ENCODE data around the gene PRR15. TPM values are rescaled to one million over a fixed set of nuclear protein-coding genes. Genes with fewer than 3 reads are reported as not detected.
"Not testable (repeated sequence)": the region's sequence is repeated elsewhere in the genome, so short reads cannot be mapped to it uniquely, and the experiment has no call there.

PRR15 gene
- not detected for total RNA-seq

- H3K9ac ChIP-seq (ENCODE audit: low read depth in 1 of 3, low read length in 3 of 3): peak within 1 kb of the TSS in 2 of 3 donors; percentile 2 to 66
- peaks cover 29 to 32% (median 31%) of the 10 kb centered on the region in 3 donors for H3K4me1 ChIP-seq (ENCODE audit: control insufficient read depth in 3 of 3, insufficient read depth in 3 of 3, low read length in 3 of 3)
- H3K27me3 ChIP-seq (ENCODE audit: control insufficient read depth in 3 of 3, insufficient read depth in 3 of 3, low read length in 3 of 3): peaks cover 44 to 57% (median 54%) of the 10 kb centered on the region in 3 donors
- H3K27ac ChIP-seq (ENCODE audit: low read depth, low read length): no peak within 1 kb of the TSS
- H3K36me3 ChIP-seq (ENCODE audit: control insufficient read depth in 3 of 3, insufficient read depth in 3 of 3, low read length in 3 of 3): no peaks in the 10 kb centered on the region
- H3K9me3 ChIP-seq (ENCODE audit: control insufficient read depth in 3 of 3, low read length in 3 of 3): no peaks in the 10 kb centered on the region
- peak within 1 kb of the TSS; percentile 70 to 83 (median 77) for H3K4me3 ChIP-seq (ENCODE audit: low read length in 3 of 3)
Observed at GRCh38 chr7:29563590-29564495, at the start of gene PRR15. PRR15 (plus strand) TSS chr7:29563835; CDS start chr7:29566330, 2,495 bp downstream.

- Histone ChIP-seq H3K27me3 (ENCODE audit: control insufficient read depth in 3 of 3, insufficient read depth in 3 of 3, low read length in 3 of 3) (no peaks in the 10 kb centered on the region), H3K4me3 (ENCODE audit: low read length in 3 of 3) (no peak overlapping the region), H3K27ac (ENCODE audit: low read depth, low read length) (no peak overlapping the region), H3K4me1 (ENCODE audit: control insufficient read depth in 3 of 3, insufficient read depth in 3 of 3, low read length in 3 of 3) (no peaks in the 10 kb centered on the region), H3K36me3 (ENCODE audit: control insufficient read depth in 3 of 3, insufficient read depth in 3 of 3, low read length in 3 of 3) (no peaks in the 10 kb centered on the region), H3K9ac (ENCODE audit: low read depth in 1 of 3, low read length in 3 of 3) (no peak overlapping the region), H3K9me3 (ENCODE audit: control insufficient read depth in 3 of 3, low read length in 3 of 3) (no peaks in the 10 kb centered on the region)
Observed at GRCh38 chr7:29516491-29516890, 47.1 kb upstream of the PRR15 start.

- no peaks in the 10 kb centered on the region for H3K4me1 ChIP-seq (ENCODE audit: control insufficient read depth in 3 of 3, insufficient read depth in 3 of 3, low read length in 3 of 3)
- H3K36me3 ChIP-seq (ENCODE audit: control insufficient read depth in 3 of 3, insufficient read depth in 3 of 3, low read length in 3 of 3): no peaks in the 10 kb centered on the region
- no peak overlapping the region for H3K4me3 ChIP-seq (ENCODE audit: low read length in 3 of 3)
- no peak overlapping the region for H3K9ac ChIP-seq (ENCODE audit: low read depth in 1 of 3, low read length in 3 of 3)
- H3K27ac ChIP-seq (ENCODE audit: low read depth, low read length): no peak overlapping the region
- H3K27me3 ChIP-seq (ENCODE audit: control insufficient read depth in 3 of 3, insufficient read depth in 3 of 3, low read length in 3 of 3): no peaks in the 10 kb centered on the region
- no peaks in the 10 kb centered on the region for H3K9me3 ChIP-seq (ENCODE audit: control insufficient read depth in 3 of 3, low read length in 3 of 3)
Observed at GRCh38 chr7:29518616-29519015, 45.0 kb upstream of the PRR15 start.

GRCh38 chr7:29523728-29524127 lies 39.9 kb upstream of the PRR15 start:
- Histone ChIP-seq H3K27ac (ENCODE audit: low read depth, low read length) (no peak overlapping the region), H3K36me3 (ENCODE audit: control insufficient read depth in 3 of 3, insufficient read depth in 3 of 3, low read length in 3 of 3) (no peaks in the 10 kb centered on the region), H3K9ac (ENCODE audit: low read depth in 1 of 3, low read length in 3 of 3) (no peak overlapping the region), H3K27me3 (ENCODE audit: control insufficient read depth in 3 of 3, insufficient read depth in 3 of 3, low read length in 3 of 3) (no peaks in the 10 kb centered on the region), H3K4me3 (ENCODE audit: low read length in 3 of 3) (no peak overlapping the region), H3K9me3 (ENCODE audit: control insufficient read depth in 3 of 3, low read length in 3 of 3) (no peaks in the 10 kb centered on the region), H3K4me1 (ENCODE audit: control insufficient read depth in 3 of 3, insufficient read depth in 3 of 3, low read length in 3 of 3) (no peaks in the 10 kb centered on the region)

- Histone ChIP-seq H3K9ac (ENCODE audit: low read depth in 1 of 3, low read length in 3 of 3) (no peak overlapping the region), H3K27me3 (ENCODE audit: control insufficient read depth in 3 of 3, insufficient read depth in 3 of 3, low read length in 3 of 3) (no peaks in the 10 kb centered on the region), H3K4me1 (ENCODE audit: control insufficient read depth in 3 of 3, insufficient read depth in 3 of 3, low read length in 3 of 3) (no peaks in the 10 kb centered on the region), H3K4me3 (ENCODE audit: low read length in 3 of 3) (no peak overlapping the region), H3K36me3 (ENCODE audit: control insufficient read depth in 3 of 3, insufficient read depth in 3 of 3, low read length in 3 of 3) (no peaks in the 10 kb centered on the region), H3K9me3 (ENCODE audit: control insufficient read depth in 3 of 3, low read length in 3 of 3) (no peaks in the 10 kb centered on the region), H3K27ac (ENCODE audit: low read depth, low read length) (no peak overlapping the region)
Observed at GRCh38 chr7:29527505-29528108, 36.0 kb upstream of the PRR15 start.

- not testable (repeated sequence) for H3K4me3 ChIP-seq (ENCODE audit: low read length in 3 of 3); H3K27me3 ChIP-seq (ENCODE audit: control insufficient read depth in 3 of 3, insufficient read depth in 3 of 3, low read length in 3 of 3); H3K9me3 ChIP-seq (ENCODE audit: control insufficient read depth in 3 of 3, low read length in 3 of 3); H3K36me3 ChIP-seq (ENCODE audit: control insufficient read depth in 3 of 3, insufficient read depth in 3 of 3, low read length in 3 of 3); H3K9ac ChIP-seq (ENCODE audit: low read depth in 1 of 3, low read length in 3 of 3); H3K4me1 ChIP-seq (ENCODE audit: control insufficient read depth in 3 of 3, insufficient read depth in 3 of 3, low read length in 3 of 3); H3K27ac ChIP-seq (ENCODE audit: low read depth, low read length)
Observed at GRCh38 chr7:29528526-29528925, 35.1 kb upstream of the PRR15 start.

GRCh38 chr7:29538389-29538788 lies 25.2 kb upstream of the PRR15 start:
- H3K27me3 ChIP-seq (ENCODE audit: control insufficient read depth in 3 of 3, insufficient read depth in 3 of 3, low read length in 3 of 3): no peaks in the 10 kb centered on the region

GRCh38 chr7:29539471-29539870 lies 24.2 kb upstream of the PRR15 start:
- no peaks in the 10 kb centered on the region for H3K4me1 ChIP-seq (ENCODE audit: control insufficient read depth in 3 of 3, insufficient read depth in 3 of 3, low read length in 3 of 3)
- H3K9ac ChIP-seq (ENCODE audit: low read depth in 1 of 3, low read length in 3 of 3): no peak overlapping the region
- H3K9me3 ChIP-seq (ENCODE audit: control insufficient read depth in 3 of 3, low read length in 3 of 3): peaks cover 0 to 3% (median 0%) of the 10 kb centered on the region in 3 donors
- H3K4me3 ChIP-seq (ENCODE audit: low read length in 3 of 3): no peak overlapping the region
- no peaks in the 10 kb centered on the region for H3K36me3 ChIP-seq (ENCODE audit: control insufficient read depth in 3 of 3, insufficient read depth in 3 of 3, low read length in 3 of 3)
- H3K27ac ChIP-seq (ENCODE audit: low read depth, low read length): no peak overlapping the region
- no peaks in the 10 kb centered on the region for H3K27me3 ChIP-seq (ENCODE audit: control insufficient read depth in 3 of 3, insufficient read depth in 3 of 3, low read length in 3 of 3)

More at GRCh38 chr7:29538389-29538788, 25.2 kb upstream of the PRR15 start:
- Histone ChIP-seq H3K36me3 (ENCODE audit: control insufficient read depth in 3 of 3, insufficient read depth in 3 of 3, low read length in 3 of 3) (no peaks in the 10 kb centered on the region), H3K27ac (ENCODE audit: low read depth, low read length) (no peak overlapping the region), H3K4me1 (ENCODE audit: control insufficient read depth in 3 of 3, insufficient read depth in 3 of 3, low read length in 3 of 3) (no peaks in the 10 kb centered on the region), H3K9ac (ENCODE audit: low read depth in 1 of 3, low read length in 3 of 3) (no peak overlapping the region), H3K4me3 (ENCODE audit: low read length in 3 of 3) (no peak overlapping the region), H3K9me3 (ENCODE audit: control insufficient read depth in 3 of 3, low read length in 3 of 3) (no peaks in the 10 kb centered on the region)

- H3K4me1 ChIP-seq (ENCODE audit: control insufficient read depth in 3 of 3, insufficient read depth in 3 of 3, low read length in 3 of 3): no peaks in the 10 kb centered on the region
- H3K4me3 ChIP-seq (ENCODE audit: low read length in 3 of 3): no peak overlapping the region
- no peaks in the 10 kb centered on the region for H3K27me3 ChIP-seq (ENCODE audit: control insufficient read depth in 3 of 3, insufficient read depth in 3 of 3, low read length in 3 of 3)
- H3K27ac ChIP-seq (ENCODE audit: low read depth, low read length): no peak overlapping the region
- H3K9me3 ChIP-seq (ENCODE audit: control insufficient read depth in 3 of 3, low read length in 3 of 3): peaks cover 0 to 3% (median 0%) of the 10 kb centered on the region in 3 donors
- no peaks in the 10 kb centered on the region for H3K36me3 ChIP-seq (ENCODE audit: control insufficient read depth in 3 of 3, insufficient read depth in 3 of 3, low read length in 3 of 3)
- H3K9ac ChIP-seq (ENCODE audit: low read depth in 1 of 3, low read length in 3 of 3): no peak overlapping the region
Observed at GRCh38 chr7:29547421-29547820, 16.2 kb upstream of the PRR15 start.

- Histone ChIP-seq H3K4me1 (ENCODE audit: control insufficient read depth in 3 of 3, insufficient read depth in 3 of 3, low read length in 3 of 3) (no peaks in the 10 kb centered on the region), H3K9ac (ENCODE audit: low read depth in 1 of 3, low read length in 3 of 3) (no peak overlapping the region), H3K27me3 (ENCODE audit: control insufficient read depth in 3 of 3, insufficient read depth in 3 of 3, low read length in 3 of 3) (no peaks in the 10 kb centered on the region), H3K4me3 (ENCODE audit: low read length in 3 of 3) (no peak overlapping the region), H3K9me3 (ENCODE audit: control insufficient read depth in 3 of 3, low read length in 3 of 3) (peaks cover 0 to under 1% (median 0%) of the 10 kb centered on the region in 3 donors), H3K27ac (ENCODE audit: low read depth, low read length) (no peak overlapping the region), H3K36me3 (ENCODE audit: control insufficient read depth in 3 of 3, insufficient read depth in 3 of 3, low read length in 3 of 3) (no peaks in the 10 kb centered on the region)
Observed at GRCh38 chr7:29548823-29549222, 14.8 kb upstream of the PRR15 start.

All from skeletal muscle tissue (tissue), 4 donors.